ENCODE results near the gene PRTFDC1. TPM values are rescaled to one million over a fixed set of nuclear protein-coding genes. Genes with fewer than 3 reads are reported as not detected.

Gene PRTFDC1
- total RNA-seq, 1 donor from 2014 or later: 9.6 TPM

DNA sequence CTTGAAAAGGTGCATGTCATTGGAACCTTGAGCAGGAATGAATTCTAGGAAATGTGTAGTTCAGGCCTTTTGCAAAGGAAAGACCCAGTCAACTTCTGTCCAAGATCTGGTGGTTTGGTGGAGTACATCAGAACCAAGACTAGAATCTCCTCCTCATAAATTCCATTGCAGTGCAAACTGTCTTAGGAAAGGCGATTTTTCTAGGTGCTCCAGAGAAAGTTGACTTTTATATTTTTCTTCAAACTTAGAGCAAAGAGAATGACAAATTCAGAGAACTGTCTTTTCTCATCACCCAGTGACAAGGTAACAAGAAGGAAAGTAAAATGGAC lies 50.0 kb downstream of the PRTFDC1 start:
- Histone ChIP-seq H3K4me3 (ENCODE audit: low read depth, low read length) (no peak overlapping the region), H3K27me3 (ENCODE audit: control insufficient read depth, insufficient read depth, low read length) (no peaks in the 10 kb centered on the region), H3K36me3 (ENCODE audit: control insufficient read depth, insufficient read depth, low read length) (no peaks in the 10 kb centered on the region)
- TF ChIP-seq, protein P1, sequence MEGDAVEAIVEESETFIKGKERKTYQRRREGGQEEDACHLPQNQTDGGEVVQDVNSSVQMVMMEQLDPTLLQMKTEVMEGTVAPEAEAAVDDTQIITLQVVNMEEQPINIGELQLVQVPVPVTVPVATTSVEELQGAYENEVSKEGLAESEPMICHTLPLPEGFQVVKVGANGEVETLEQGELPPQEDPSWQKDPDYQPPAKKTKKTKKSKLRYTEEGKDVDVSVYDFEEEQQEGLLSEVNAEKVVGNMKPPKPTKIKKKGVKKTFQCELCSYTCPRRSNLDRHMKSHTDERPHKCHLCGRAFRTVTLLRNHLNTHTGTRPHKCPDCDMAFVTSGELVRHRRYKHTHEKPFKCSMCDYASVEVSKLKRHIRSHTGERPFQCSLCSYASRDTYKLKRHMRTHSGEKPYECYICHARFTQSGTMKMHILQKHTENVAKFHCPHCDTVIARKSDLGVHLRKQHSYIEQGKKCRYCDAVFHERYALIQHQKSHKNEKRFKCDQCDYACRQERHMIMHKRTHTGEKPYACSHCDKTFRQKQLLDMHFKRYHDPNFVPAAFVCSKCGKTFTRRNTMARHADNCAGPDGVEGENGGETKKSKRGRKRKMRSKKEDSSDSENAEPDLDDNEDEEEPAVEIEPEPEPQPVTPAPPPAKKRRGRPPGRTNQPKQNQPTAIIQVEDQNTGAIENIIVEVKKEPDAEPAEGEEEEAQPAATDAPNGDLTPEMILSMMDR (IDR thresholded peaks at IDR 0.05; ENCODE audit: insufficient read depth, low read length, poor library complexity, severe bottlenecking): no peak
- no peak for DNase-seq (ENCODE audit: low read depth)

DNA sequence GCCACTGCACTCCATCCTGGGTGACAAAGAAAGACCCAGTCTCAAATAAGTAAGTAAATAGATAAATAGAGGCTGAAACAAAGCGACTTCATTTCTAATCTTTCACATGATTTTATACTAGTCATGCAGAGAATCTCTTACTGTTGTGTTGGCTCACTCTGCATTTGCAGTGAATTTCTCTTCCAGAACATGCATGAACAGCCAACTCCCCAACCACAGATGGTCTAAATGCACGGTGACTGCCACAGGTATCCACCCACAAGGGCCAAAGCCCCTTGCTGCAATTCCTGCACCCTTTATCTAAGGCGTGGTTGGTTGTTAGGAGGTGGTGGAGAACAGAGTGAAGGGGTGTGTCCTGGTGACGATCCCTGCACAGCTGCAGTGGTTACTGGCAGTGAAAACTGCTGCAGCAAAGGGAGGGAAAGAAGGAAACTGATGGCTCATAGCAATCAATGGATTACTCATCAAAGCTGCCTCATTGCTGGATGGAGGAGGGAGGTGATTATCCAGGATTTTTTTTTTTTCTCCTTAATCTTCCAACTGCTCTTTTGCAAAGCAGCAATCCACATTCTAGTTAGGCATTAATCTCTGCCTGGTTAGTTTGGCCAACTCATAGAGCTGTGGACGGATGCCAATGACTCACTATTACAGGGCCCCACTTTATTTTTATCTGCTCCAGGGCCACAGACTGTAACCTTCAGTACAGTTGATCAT lies 50.6 kb downstream of the PRTFDC1 start:
- DNase-seq (ENCODE audit: low read depth): peak; percentile 95
- TF ChIP-seq, protein P1 (IDR thresholded peaks at IDR 0.05; ENCODE audit: insufficient read depth, low read length, poor library complexity, severe bottlenecking): no peak
- Histone ChIP-seq H3K4me3 (ENCODE audit: low read depth, low read length) (no peak overlapping the region), H3K36me3 (ENCODE audit: control insufficient read depth, insufficient read depth, low read length) (no peaks in the 10 kb centered on the region), H3K27me3 (ENCODE audit: control insufficient read depth, insufficient read depth, low read length) (no peaks in the 10 kb centered on the region)

DNA sequence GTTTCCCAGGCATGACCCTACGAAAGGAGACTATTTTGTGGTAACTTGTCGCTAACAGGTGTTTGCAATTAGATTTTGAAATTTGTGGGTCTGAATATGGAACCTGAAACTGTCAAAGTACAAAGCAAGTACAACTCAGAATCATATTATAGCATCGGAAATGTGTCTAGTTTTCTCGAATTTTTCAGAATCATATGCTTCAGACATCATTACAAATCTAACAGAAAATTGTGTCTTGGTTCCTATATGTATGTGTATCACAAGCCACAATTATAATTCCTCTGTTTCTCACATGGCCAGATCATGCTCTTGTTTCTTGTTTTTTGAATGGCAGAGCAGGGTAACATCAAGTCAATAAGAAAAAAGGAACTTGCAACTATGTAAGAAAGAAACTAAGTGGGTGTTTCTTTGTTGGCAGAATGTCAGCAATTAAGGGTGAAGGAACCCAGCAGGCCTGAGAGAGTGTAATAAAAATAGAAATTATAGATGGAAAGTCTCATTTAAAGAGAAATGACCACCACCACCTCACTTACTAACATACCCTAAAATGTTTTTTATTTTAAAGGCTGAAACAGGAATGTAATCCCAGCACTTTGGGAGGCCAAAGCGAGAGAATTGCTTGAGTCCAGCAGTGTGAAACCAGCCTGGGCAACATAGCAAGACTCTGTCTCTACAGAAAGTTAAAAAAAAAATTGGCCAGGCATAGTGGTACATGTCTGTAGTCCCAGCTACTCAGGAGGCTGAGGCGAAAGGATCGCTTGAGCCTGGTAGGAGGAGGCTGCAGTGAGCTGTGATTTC lies 51.3 kb downstream of the PRTFDC1 start:
- no peaks in the 10 kb centered on the region for H3K27me3 ChIP-seq (ENCODE audit: control insufficient read depth, insufficient read depth, low read length)
- no peaks in the 10 kb centered on the region for H3K36me3 ChIP-seq (ENCODE audit: control insufficient read depth, insufficient read depth, low read length)
- TF ChIP-seq, protein P1 (IDR thresholded peaks at IDR 0.05; ENCODE audit: insufficient read depth, low read length, poor library complexity, severe bottlenecking): no peak
- H3K4me3 ChIP-seq (ENCODE audit: low read depth, low read length): no peak overlapping the region
- no peak for DNase-seq (ENCODE audit: low read depth)

DNA sequence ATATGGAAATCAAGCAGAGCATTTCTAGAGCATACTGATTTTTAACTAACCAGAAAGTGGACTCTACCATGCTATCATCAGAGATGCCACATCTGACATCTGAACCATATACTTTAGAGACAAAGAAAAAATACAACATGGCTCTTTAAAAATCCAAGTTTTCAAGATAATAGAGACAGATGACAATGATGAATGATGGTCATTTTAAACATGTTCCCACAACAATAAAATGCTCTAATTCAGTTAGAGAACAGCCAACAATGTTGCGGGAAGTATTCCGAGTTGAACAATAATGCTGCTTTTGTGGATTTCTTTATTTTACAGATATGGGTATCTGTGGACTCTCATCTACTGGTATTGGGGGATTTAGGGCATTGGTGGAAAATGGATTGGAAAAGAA lies 52.8 kb downstream of the PRTFDC1 start:
- DNase-seq (ENCODE audit: low read depth): no peak
- TF ChIP-seq, protein P1 (IDR thresholded peaks at IDR 0.05; ENCODE audit: insufficient read depth, low read length, poor library complexity, severe bottlenecking): no peak
- Histone ChIP-seq H3K4me3 (ENCODE audit: low read depth, low read length) (no peak overlapping the region), H3K36me3 (ENCODE audit: control insufficient read depth, insufficient read depth, low read length) (no peaks in the 10 kb centered on the region), H3K27me3 (ENCODE audit: control insufficient read depth, insufficient read depth, low read length) (no peaks in the 10 kb centered on the region)

DNA sequence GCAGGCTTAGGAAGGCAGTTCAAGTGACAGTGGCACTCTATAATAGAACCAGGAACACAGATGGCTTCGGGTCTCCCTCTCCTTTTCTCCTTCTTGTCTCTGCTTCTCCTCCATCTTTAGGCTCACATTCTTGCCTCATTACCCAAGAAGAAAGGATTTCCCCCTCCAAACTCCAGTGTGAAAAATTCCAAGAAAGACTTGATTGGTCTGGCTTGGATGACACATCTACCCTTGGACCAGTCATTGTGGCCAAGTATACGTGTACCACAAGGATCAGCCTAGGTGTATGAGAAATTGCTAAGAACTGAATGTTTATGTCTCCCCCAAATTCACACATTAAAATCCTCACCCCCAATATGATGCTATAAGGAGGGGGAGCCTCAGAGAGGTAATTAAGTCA lies 53.9 kb downstream of the PRTFDC1 start:
- Histone ChIP-seq H3K4me3 (ENCODE audit: low read depth, low read length) (no peak overlapping the region), H3K36me3 (ENCODE audit: control insufficient read depth, insufficient read depth, low read length) (no peaks in the 10 kb centered on the region), H3K27me3 (ENCODE audit: control insufficient read depth, insufficient read depth, low read length) (no peaks in the 10 kb centered on the region)
- no peak for DNase-seq (ENCODE audit: low read depth)
- TF ChIP-seq, protein P1 (IDR thresholded peaks at IDR 0.05; ENCODE audit: insufficient read depth, low read length, poor library complexity, severe bottlenecking): no peak
